ENCODE measurements around the gene C1QTNF1.

Gene C1QTNF1

GRCh38 chr17:79042421-79043190, 18.6 kb downstream of the C1QTNF1 start:
- DNase-seq: peak; percentile 41

GRCh38 chr17:79043191-79043930, 19.4 kb downstream of the C1QTNF1 start:
- no peak for DNase-seq

GRCh38 chr17:79043931-79044320, 20.0 kb downstream of the C1QTNF1 start:
- DNase-seq: no peak

GRCh38 chr17:79044462-79044861, 20.5 kb downstream of the C1QTNF1 start:
- no peak for DNase-seq

GRCh38 chr17:79045001-79045729, 21.2 kb downstream of the C1QTNF1 start:
- DNase-seq: no peak

GRCh38 chr17:79045842-79046196, 21.9 kb downstream of the C1QTNF1 start:
- peak; percentile 62 for DNase-seq

- no peak for DNase-seq
Observed at GRCh38 chr17:79046197-79046915, 22.4 kb downstream of the C1QTNF1 start.

GRCh38 chr17:79046916-79047280, 22.9 kb downstream of the C1QTNF1 start:
- DNase-seq: no peak

- no peak for DNase-seq
Observed at GRCh38 chr17:79047291-79047920, 23.4 kb downstream of the C1QTNF1 start.

- no peak for DNase-seq
Observed at GRCh38 chr17:79047923-79048825, 24.2 kb downstream of the C1QTNF1 start.

- no peak for DNase-seq
Observed at GRCh38 chr17:79048826-79049755, 25.1 kb downstream of the C1QTNF1 start.

- DNase-seq: no peak
Observed at GRCh38 chr17:79049821-79050220, 25.9 kb downstream of the C1QTNF1 start.

- no peak for DNase-seq
Observed at GRCh38 chr17:79050551-79050950, 26.6 kb downstream of the C1QTNF1 start.

GRCh38 chr17:79051306-79051705, 27.3 kb downstream of the C1QTNF1 start:
- no peak for DNase-seq

- DNase-seq: no peak
Observed at GRCh38 chr17:79052131-79052530, 28.2 kb downstream of the C1QTNF1 start.

- DNase-seq: no peak
Observed at GRCh38 chr17:79053251-79053925, 29.4 kb downstream of the C1QTNF1 start.

GRCh38 chr17:79054200-79054960, 30.4 kb downstream of the C1QTNF1 start:
- DNase-seq: no peak

- no peak for DNase-seq
Observed at GRCh38 chr17:79055197-79055596, 31.2 kb downstream of the C1QTNF1 start.
